ENCODE measurements around the gene C17orf100.
"Not testable (repeated sequence)": the region's sequence is repeated elsewhere in the genome, so short reads cannot be mapped to it uniquely, and the experiment has no call there.

C17orf100 gene

GRCh38 chr17:6684881-6685767 lies 33.6 kb downstream of the C17orf100 start:
- no peaks in the 10 kb centered on the region for H3K9me3 Mint-ChIP-seq
- no peak overlapping the region for H3K27ac Mint-ChIP-seq
- no peaks in the 10 kb centered on the region for H3K36me3 Mint-ChIP-seq
- no peak overlapping the region for H3K4me3 Mint-ChIP-seq
- H3K27me3 Mint-ChIP-seq: peaks cover 42% of the 10 kb centered on the region
- peaks cover 4% of the 10 kb centered on the region for H3K4me1 Mint-ChIP-seq
- no peak for ATAC-seq

DNA sequence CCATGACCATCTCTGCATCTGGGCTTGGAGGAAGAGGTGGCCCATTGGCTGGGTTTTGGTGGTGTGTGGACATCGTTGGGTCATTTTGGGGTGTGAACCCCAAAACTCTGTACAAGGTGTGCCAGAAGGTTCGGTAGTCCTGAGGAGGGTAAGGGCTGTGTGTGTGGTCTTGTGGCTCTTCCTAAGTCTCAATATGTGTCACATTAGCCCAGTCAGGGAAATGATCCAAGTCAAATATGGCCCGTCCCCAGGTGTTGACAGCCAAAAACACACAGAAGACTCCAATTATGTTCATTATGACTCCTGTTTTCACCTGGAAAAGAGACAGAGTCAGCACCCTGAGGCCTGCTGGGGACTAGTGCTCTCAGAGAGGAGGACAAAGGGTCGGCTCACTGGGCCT lies 34.5 kb downstream of the C17orf100 start:
- no peaks in the 10 kb centered on the region for H3K36me3 Mint-ChIP-seq
- peaks cover 44% of the 10 kb centered on the region for H3K27me3 Mint-ChIP-seq
- ATAC-seq: no peak
- H3K9me3 Mint-ChIP-seq: no peaks in the 10 kb centered on the region
- H3K4me1 Mint-ChIP-seq: peaks cover 4% of the 10 kb centered on the region
- no peak overlapping the region for H3K4me3 Mint-ChIP-seq
- H3K27ac Mint-ChIP-seq: no peak overlapping the region

DNA sequence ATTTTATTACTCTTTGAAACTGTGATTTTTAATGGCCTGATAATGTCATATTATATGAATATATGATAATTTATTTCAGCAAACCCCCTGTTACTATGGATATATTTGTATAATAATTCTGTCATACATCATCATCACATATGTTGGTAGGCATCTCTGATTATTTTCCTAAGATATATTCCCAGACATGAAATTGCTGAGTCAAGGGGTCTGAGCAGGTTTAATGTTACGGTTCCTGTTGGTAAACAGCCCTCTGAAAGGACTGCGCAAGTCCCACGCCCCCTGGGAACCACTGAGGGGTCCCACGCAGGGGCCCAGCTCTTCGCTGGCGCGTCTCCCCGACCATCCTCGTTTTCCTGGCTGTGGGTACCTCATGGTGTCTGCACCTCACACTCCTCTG lies 37.4 kb downstream of the C17orf100 start:
- H3K27me3 Mint-ChIP-seq: peaks cover 42% of the 10 kb centered on the region
- no peak overlapping the region for H3K27ac Mint-ChIP-seq
- no peak overlapping the region for H3K4me3 Mint-ChIP-seq
- no peaks in the 10 kb centered on the region for H3K36me3 Mint-ChIP-seq
- no peaks in the 10 kb centered on the region for H3K9me3 Mint-ChIP-seq
- no peak for ATAC-seq
- H3K4me1 Mint-ChIP-seq: no peaks in the 10 kb centered on the region

GRCh38 chr17:6690641-6691040 lies 39.1 kb downstream of the C17orf100 start:
- H3K27ac Mint-ChIP-seq: no peak overlapping the region
- no peaks in the 10 kb centered on the region for H3K36me3 Mint-ChIP-seq
- no peak for ATAC-seq
- no peaks in the 10 kb centered on the region for H3K4me1 Mint-ChIP-seq
- H3K27me3 Mint-ChIP-seq: peaks cover 47% of the 10 kb centered on the region
- H3K4me3 Mint-ChIP-seq: no peak overlapping the region
- H3K9me3 Mint-ChIP-seq: no peaks in the 10 kb centered on the region

DNA sequence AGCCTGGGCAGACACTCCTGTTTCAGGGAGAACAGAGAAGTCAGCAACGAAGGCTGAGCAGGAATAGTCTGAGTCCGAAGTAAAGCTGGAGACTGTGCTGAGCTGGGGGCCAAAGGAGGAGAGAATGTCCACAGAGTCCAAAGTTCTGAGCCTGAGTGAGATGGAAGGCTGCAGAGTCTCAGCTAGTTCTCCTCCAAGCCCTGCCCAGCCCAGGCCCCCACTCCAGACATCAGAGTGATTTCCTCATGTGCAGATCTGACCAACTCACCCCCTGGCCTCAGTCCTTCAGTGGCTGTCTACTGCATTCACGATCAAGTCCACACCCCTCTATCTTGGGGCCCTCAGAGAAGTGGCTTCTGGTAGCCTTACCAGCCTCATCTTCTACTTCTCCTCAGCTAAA lies 40.0 kb downstream of the C17orf100 start:
- Mint-ChIP-seq H3K27ac (no peak overlapping the region), H3K4me1 (no peaks in the 10 kb centered on the region), H3K27me3 (peaks cover 47% of the 10 kb centered on the region), H3K9me3 (no peaks in the 10 kb centered on the region), H3K4me3 (no peak overlapping the region), H3K36me3 (no peaks in the 10 kb centered on the region)
- ATAC-seq: no peak

GRCh38 chr17:6691958-6692357 lies 40.4 kb downstream of the C17orf100 start:
- H3K27me3 Mint-ChIP-seq: peaks cover 51% of the 10 kb centered on the region
- ATAC-seq, H3K27ac Mint-ChIP-seq, H3K4me1 Mint-ChIP-seq, H3K4me3 Mint-ChIP-seq, H3K36me3 Mint-ChIP-seq, H3K9me3 Mint-ChIP-seq: not testable (repeated sequence)

DNA sequence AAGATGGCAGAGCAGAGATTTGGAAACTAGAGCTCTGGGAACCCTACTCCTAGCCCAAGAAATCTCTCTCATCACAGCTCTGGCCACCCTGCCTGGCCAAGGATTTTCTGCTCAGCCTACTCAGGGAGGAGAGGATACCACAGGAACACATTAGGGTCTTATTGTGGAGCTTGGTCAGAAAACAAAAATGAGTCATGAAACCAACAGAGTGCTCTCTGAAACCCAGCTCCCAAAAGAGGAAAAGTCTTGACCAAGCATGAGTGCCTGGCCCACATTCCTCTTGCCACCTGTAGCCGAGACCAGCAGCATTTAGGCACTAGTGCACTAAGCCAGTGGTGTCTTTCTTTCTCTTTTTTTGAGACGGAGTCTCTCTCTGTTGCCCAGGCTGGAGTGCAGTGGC lies 43.5 kb downstream of the C17orf100 start:
- Mint-ChIP-seq H3K36me3 (no peaks in the 10 kb centered on the region), H3K4me1 (no peaks in the 10 kb centered on the region), H3K4me3 (no peak overlapping the region), H3K9me3 (no peaks in the 10 kb centered on the region), H3K27ac (no peak overlapping the region), H3K27me3 (peaks cover 54% of the 10 kb centered on the region)
- ATAC-seq: no peak

DNA sequence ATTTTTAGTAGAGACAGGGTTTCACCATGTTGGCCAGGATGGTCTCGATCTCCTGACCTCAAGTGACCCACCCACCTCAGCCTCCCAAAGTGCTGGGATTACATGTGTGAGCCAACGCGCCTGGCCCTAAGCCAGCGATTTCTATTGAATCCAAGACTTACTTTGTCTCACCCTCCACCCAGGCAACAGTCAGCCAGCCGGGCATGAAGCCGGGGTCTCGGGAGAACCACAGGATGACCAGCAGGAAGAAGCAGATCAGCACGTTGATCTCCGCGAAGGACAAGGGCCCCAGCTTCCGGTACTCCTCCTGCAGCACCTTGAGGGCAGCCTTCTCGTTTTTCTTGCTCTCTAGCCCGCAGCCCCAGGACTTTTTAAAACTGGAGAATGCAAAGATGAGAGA lies 44.0 kb downstream of the C17orf100 start:
- H3K27ac Mint-ChIP-seq: no peak overlapping the region

DNA sequence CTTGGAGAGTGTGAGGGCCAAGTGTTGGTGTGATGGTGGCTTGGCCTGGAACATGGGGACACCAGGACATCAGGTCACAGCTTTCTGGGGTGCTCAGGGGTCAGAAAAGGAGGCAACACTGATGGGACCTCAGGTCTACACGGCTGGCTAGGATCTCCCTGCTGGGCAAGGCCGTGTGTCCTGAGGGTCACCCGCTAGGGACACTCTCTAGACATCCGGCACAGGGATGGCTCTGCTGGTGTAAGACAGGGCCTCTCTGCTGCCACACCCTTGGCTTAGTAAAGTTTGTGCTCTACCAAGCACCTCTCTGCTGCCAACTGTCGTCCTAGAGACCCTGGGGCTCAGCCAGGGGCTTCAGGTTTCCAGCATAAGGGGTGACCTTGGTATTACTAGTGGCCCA lies 45.3 kb downstream of the C17orf100 start:
- no peak overlapping the region for H3K4me3 Mint-ChIP-seq
- no peaks in the 10 kb centered on the region for H3K36me3 Mint-ChIP-seq
- no peak overlapping the region for H3K27ac Mint-ChIP-seq
- no peaks in the 10 kb centered on the region for H3K9me3 Mint-ChIP-seq
- peaks cover 36% of the 10 kb centered on the region for H3K27me3 Mint-ChIP-seq
- peaks cover 5% of the 10 kb centered on the region for H3K4me1 Mint-ChIP-seq
- ATAC-seq: no peak

More for the DNA sequence above, 44.0 kb downstream of the C17orf100 start:
- Mint-ChIP-seq H3K9me3 (no peaks in the 10 kb centered on the region), H3K4me3 (no peak overlapping the region), H3K27me3 (peaks cover 49% of the 10 kb centered on the region), H3K36me3 (no peaks in the 10 kb centered on the region), H3K4me1 (no peaks in the 10 kb centered on the region)
- ATAC-seq: no peak

- H3K36me3 Mint-ChIP-seq: no peaks in the 10 kb centered on the region
- H3K9me3 Mint-ChIP-seq: no peaks in the 10 kb centered on the region
- peaks cover 6% of the 10 kb centered on the region for H3K4me1 Mint-ChIP-seq
- no peak overlapping the region for H3K4me3 Mint-ChIP-seq
- ATAC-seq: no peak
- peaks cover 34% of the 10 kb centered on the region for H3K27me3 Mint-ChIP-seq
- no peak overlapping the region for H3K27ac Mint-ChIP-seq
These were observed 46.4 kb downstream of the C17orf100 start for GRCh38 chr17:6698004-6698403.

GRCh38 chr17:6699997-6700947 lies 48.7 kb downstream of the C17orf100 start:
- Mint-ChIP-seq H3K4me3 (no peak overlapping the region), H3K4me1 (peaks cover 6% of the 10 kb centered on the region), H3K27me3 (peaks cover 45% of the 10 kb centered on the region), H3K36me3 (no peaks in the 10 kb centered on the region), H3K27ac (no peak overlapping the region), H3K9me3 (no peaks in the 10 kb centered on the region)
- ATAC-seq: no peak

DNA sequence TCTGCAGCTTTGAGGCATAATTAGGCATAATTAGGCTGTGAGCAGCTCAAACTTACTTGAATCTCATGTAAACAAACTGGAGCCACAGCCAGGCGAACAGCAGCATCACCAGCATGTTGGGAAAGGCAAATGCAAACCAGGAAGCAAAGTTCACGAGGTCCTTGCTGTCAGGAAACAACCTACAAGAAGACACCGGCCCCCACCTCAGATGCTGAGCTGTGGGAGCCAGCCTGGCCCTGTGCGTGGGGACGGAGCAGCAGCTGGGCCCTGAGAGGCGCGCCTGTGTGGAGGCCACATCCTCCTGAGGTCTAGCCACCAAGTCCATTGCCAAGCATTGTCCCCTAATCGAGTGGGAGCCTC lies 49.4 kb downstream of the C17orf100 start:
- H3K9me3 Mint-ChIP-seq: no peaks in the 10 kb centered on the region
- H3K27ac Mint-ChIP-seq: no peak overlapping the region
- no peak for ATAC-seq
- H3K4me1 Mint-ChIP-seq: peaks cover 6% of the 10 kb centered on the region
- H3K27me3 Mint-ChIP-seq: peaks cover 38% of the 10 kb centered on the region
- H3K4me3 Mint-ChIP-seq: no peak overlapping the region
- no peaks in the 10 kb centered on the region for H3K36me3 Mint-ChIP-seq

DNA sequence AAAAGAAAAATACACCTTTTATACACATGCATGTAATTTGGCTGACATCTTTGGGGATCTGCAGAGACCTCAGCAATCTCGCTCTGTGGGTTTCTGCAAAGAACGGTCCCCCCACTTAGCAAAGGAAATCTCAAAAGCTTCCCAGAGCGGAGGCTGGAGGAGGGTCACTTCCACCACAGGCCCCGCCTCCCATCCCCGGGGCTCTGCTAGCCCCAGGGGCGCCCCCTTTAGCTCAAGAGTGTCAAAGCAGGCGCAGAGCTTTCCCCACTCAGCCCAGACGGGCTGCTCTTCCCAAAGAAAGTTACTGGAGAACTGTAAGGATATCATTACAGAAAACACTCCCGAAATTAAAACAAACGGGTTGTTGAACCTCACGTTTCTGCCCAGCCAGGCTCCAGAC lies 50.2 kb downstream of the C17orf100 start:
- no peak overlapping the region for H3K4me3 Mint-ChIP-seq
- H3K27me3 Mint-ChIP-seq: peaks cover 35% of the 10 kb centered on the region
- no peaks in the 10 kb centered on the region for H3K9me3 Mint-ChIP-seq
- no peak overlapping the region for H3K27ac Mint-ChIP-seq
- peaks cover 6% of the 10 kb centered on the region for H3K4me1 Mint-ChIP-seq
- no peak for ATAC-seq
- H3K36me3 Mint-ChIP-seq: no peaks in the 10 kb centered on the region

GRCh38 chr17:6702567-6703215 lies 51.1 kb downstream of the C17orf100 start:
- Mint-ChIP-seq H3K9me3 (no peaks in the 10 kb centered on the region), H3K36me3 (no peaks in the 10 kb centered on the region), H3K27ac (no peak overlapping the region), H3K27me3 (peaks cover 38% of the 10 kb centered on the region), H3K4me1 (peaks cover 6% of the 10 kb centered on the region), H3K4me3 (no peak overlapping the region)
- no peak for ATAC-seq
